ENCODE measurements around the gene YBX2. TPM values are rescaled to one million over a fixed set of nuclear protein-coding genes. Genes with fewer than 3 reads are reported as not detected.

YBX2 gene
- total RNA-seq, 1 experiment from 2014 or later, result 24.0 TPM

DNA sequence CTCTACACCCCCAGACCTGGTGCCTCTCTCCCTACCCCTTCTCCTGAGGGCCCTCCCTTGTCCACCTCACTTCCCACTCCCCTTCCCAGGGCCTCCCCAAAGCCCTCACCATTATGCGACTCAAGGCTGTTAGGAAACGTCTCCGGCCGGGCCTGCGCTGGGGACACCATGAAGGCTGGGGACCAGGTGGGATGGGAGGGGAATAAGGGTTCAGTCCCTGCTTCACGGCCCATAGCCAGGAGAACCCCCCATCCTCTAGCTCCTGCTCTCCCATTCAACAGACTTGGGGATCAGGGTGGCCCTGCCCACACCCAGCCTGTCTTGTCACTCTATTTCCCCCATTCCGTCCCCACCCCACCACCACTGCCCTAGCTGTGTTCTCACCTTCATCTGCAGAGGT is 32.6 kb upstream of the YBX2 start:
- H4K8ac ChIP-seq (replicated peaks; ENCODE audit: insufficient read length, low read depth, low read length), result no peak overlapping the region
- no peak overlapping the region for H3K4ac ChIP-seq (ENCODE audit: low read depth, low read length)
- DNase-seq, result no peak
- no peaks in the 10 kb centered on the region for H3K27me3 ChIP-seq (ENCODE audit: insufficient read depth, low read length)
- no peak overlapping the region for H3K56ac ChIP-seq (ENCODE audit: insufficient read length, low read depth, low read length)
- no peaks in the 10 kb centered on the region for H3K27me3 Mint-ChIP-seq (ENCODE audit: low read depth)
- H3K4me2 ChIP-seq (ENCODE audit: insufficient read depth, insufficient read length, low read length), result no peak overlapping the region
- no CpG with 5 or more reads among the region's 7 CpGs for WGBS (ENCODE audit: extremely low coverage, insufficient read length, low lambda C conversion rate)
- H3K4me1 Mint-ChIP-seq, result peaks cover 14 to 15% of the 10 kb centered on the region in 2 experiments
- no peak overlapping the region for H3T11ph ChIP-seq (ENCODE audit: low read length)
- peaks cover 22 to 45% (median 45%) of the 10 kb centered on the region in 3 experiments; a peak in 6 of 7 replicates for H3K36me3 Mint-ChIP-seq (ENCODE audit: insufficient read depth in 1 of 3, low read depth in 3 of 3)
- H2BK15ac ChIP-seq (ENCODE audit: low read depth, low read length), result no peak overlapping the region
- no peak overlapping the region for H4K5ac ChIP-seq (ENCODE audit: insufficient read length, low read depth, low read length)
- no peaks in the 10 kb centered on the region for H3K79me1 ChIP-seq (ENCODE audit: insufficient read depth, low read depth, low read length, poor library complexity, severe bottlenecking)
- no peak overlapping the region for H3K4me3 Mint-ChIP-seq
- H3K9me3 ChIP-seq (ENCODE audit: control insufficient read depth, low read depth, low read length), result no peaks in the 10 kb centered on the region
- H4K91ac ChIP-seq (ENCODE audit: insufficient read length, low read depth, low read length), result no peak overlapping the region
- H2AK5ac ChIP-seq (ENCODE audit: insufficient read length, low read length), result no peak overlapping the region
- H3K9ac ChIP-seq (ENCODE audit: extremely low read depth, insufficient read length, low read length), result no peak overlapping the region
- H2BK12ac ChIP-seq (ENCODE audit: insufficient read length, low read depth, low read length), result no peak overlapping the region
- TF ChIP-seq CTCF (conservative IDR thresholded peaks at IDR 0.05), result no peak
- H4K20me1 ChIP-seq (ENCODE audit: control insufficient read depth, insufficient read depth, insufficient read length), result no peaks in the 10 kb centered on the region
- H3K23me2 ChIP-seq (ENCODE audit: insufficient read length, low read depth, low read length, poor library complexity, severe bottlenecking), result peaks cover 14% of the 10 kb centered on the region
- no peak overlapping the region for H3K27ac ChIP-seq (ENCODE audit: insufficient read length, low read depth, low read length)
- H3K27ac Mint-ChIP-seq, result no peak overlapping the region
- H2BK120ac ChIP-seq (ENCODE audit: low read depth, low read length, poor library complexity, severe bottlenecking), result no peak overlapping the region
- H3K23ac ChIP-seq (ENCODE audit: insufficient read length, low read depth, low read length), result no peak overlapping the region
- no peak overlapping the region for H2BK5ac ChIP-seq (ENCODE audit: insufficient read length, low read length)
- H3K4me1 ChIP-seq (ENCODE audit: insufficient read depth, low read length), result no peaks in the 10 kb centered on the region
- no peaks in the 10 kb centered on the region for H3K9me3 Mint-ChIP-seq
- H2BK20ac ChIP-seq (ENCODE audit: low read depth, low read length, poor library complexity, severe bottlenecking), result no peak overlapping the region
- H3K14ac ChIP-seq (ENCODE audit: insufficient read depth, low read length), result no peak overlapping the region
- H3K79me2 ChIP-seq (ENCODE audit: insufficient read depth, low read length), result peaks cover 2% of the 10 kb centered on the region; the same call in 1 of the 2 replicates
- no peak overlapping the region for H2AFZ ChIP-seq (ENCODE audit: low read length)
- no peak overlapping the region for H3K18ac ChIP-seq (ENCODE audit: insufficient read length, low read depth, low read length)

Data from H9 (cell line).